HepG2 (cell line): ENCODE results near the gene HTR1B. TPM values are rescaled to one million over a fixed set of nuclear protein-coding genes. Genes with fewer than 3 reads are reported as not detected.

Source experiments
- ATAC-seq: fragments of 200-7000 bp; cut with Tn5 transposase; 3 replicates; pipeline ENCODE4 v1.9.1; 2020; ENCODE audit warnings: mild to moderate bottlenecking, moderate library complexity
- BruUV-seq: library from RNA; stranded (reverse); fragments of 400-500 nt; replicated peaks from 2 replicates; lab custom pipeline; 2021; lab: Mats Ljungman, UMichigan
- CTCF ChIA-PET: fragments of 300-600 bp; formaldehyde crosslinking; extraction: SDS; loops from one replicate; lab custom pipeline; 2021; ENCODE audit warnings: low total read pairs, inconsistent platforms, low intra/inter-chr PET ratio; lab: Yijun Ruan, JAX
- POLR2A ChIA-PET: fragments of 350-600 bp; sonication (Branson Sonifier 250); formaldehyde crosslinking; loops from one replicate; lab custom pipeline; 2020; ENCODE audit warnings: antibody characterized with exemption, inconsistent platforms; lab: Yijun Ruan, JAX
- DNase-seq: peaks from one replicate; pipeline ENCODE4 v3.0.0-alpha.2; 2015; ENCODE audit warnings: low spot score
- FAIRE-seq: peaks from 3 replicates; lab custom pipeline; 2011; peaks lifted over from hg19 to GRCh38; lab: Jason Lieb, UNC
- H2AFZ ChIP-seq: one replicate; pipeline ENCODE4 v1.6.1; 2011; ENCODE audit warnings: low read length, inconsistent platforms
- H3K27ac ChIP-seq: fragments of 300-600 bp; 3 replicates; pipeline ENCODE4 v1.8.0; 2011; ENCODE audit warnings: mixed run types, mild to moderate bottlenecking, mixed read lengths, low read length, inconsistent platforms; ENCODE audit not compliant: insufficient read depth; ENCODE audit errors: extremely low read length
- H3K27me3 ChIP-seq, 2 experiments: fragments of 200-600 bp in 1 of 2; 2 replicates in 1 of 2; 3 replicates in 1 of 2; pipeline versions ENCODE4 v1.6.0 to v1.8.0; 2011; ENCODE audit warnings: low read length in 2 of 2, mild to moderate bottlenecking in 2 of 2, moderate library complexity in 2 of 2, inconsistent platforms in 1 of 2; ENCODE audit not compliant: insufficient read depth in 2 of 2, control insufficient read depth in 1 of 2
- H3K36me3 ChIP-seq, 2 experiments: fragments of 200-600 bp in 1 of 2; replicated peaks in 1 of 2; 2 replicates in 1 of 2; 3 replicates in 1 of 2; pipeline versions ENCODE4 v1.5.1 to v1.8.0; 2011; ENCODE audit warnings: low read length in 2 of 2, inconsistent platforms in 1 of 2; ENCODE audit not compliant: insufficient read depth in 2 of 2, control insufficient read depth in 1 of 2
- H3K4me1 ChIP-seq: 2 replicates; pipeline ENCODE4 v1.5.1; 2012; ENCODE audit warnings: low read length, inconsistent platforms; ENCODE audit not compliant: insufficient read depth
- H3K4me2 ChIP-seq: 2 replicates; pipeline ENCODE4 v1.6.0; 2011; ENCODE audit warnings: low read depth, low read length, inconsistent platforms
- H3K4me3 ChIP-seq, 3 experiments: fragments of 200-600 bp in 1 of 3; sonication (generic), shearing (Covaris generic) in 1 of 3; replicated peaks in 1 of 3; 2 replicates each; pipeline ENCODE4 v1.5.1; 2011 to 2016; ENCODE audit warnings: low read length in 3 of 3, inconsistent platforms in 2 of 3, low read depth in 2 of 3, mild to moderate bottlenecking in 2 of 3, control low read depth in 1 of 3, mixed read lengths in 1 of 3; ENCODE audit not compliant: insufficient read depth in 1 of 3
- H3K79me2 ChIP-seq: one replicate; pipeline ENCODE4 v1.6.1; 2011; ENCODE audit warnings: low read length, inconsistent platforms; ENCODE audit not compliant: insufficient read depth
- H3K9ac ChIP-seq: 2 replicates; pipeline ENCODE4 v1.6.0; 2011; ENCODE audit warnings: mild to moderate bottlenecking, low read depth, low read length, inconsistent platforms; ENCODE audit not compliant: insufficient read depth
- H3K9me3 ChIP-seq: 2 replicates; pipeline ENCODE4 v1.5.1; 2012; ENCODE audit warnings: mild to moderate bottlenecking, low read length
- H4K20me1 ChIP-seq: 2 replicates; pipeline ENCODE4 v1.6.0; 2011; ENCODE audit warnings: inconsistent platforms, mild to moderate bottlenecking, low read length, moderate library complexity; ENCODE audit not compliant: insufficient read depth
- FOXP4 ChIP-seq: sonication (generic); formaldehyde crosslinking; IDR thresholded peaks from 2 replicates; pipeline ENCODE4 v1.4.0; 2020; ENCODE audit warnings: missing genetic modification reagents
- ISL2 ChIP-seq: sonication (generic); formaldehyde crosslinking; IDR thresholded peaks from 2 replicates; pipeline ENCODE4 v1.5.0; 2020; ENCODE audit warnings: missing genetic modification reagents
- SAP130 ChIP-seq: IDR thresholded peaks from 2 replicates; pipeline ENCODE4 v1.6.1; 2016; ENCODE audit warnings: low read depth
- STAT6 ChIP-seq: sonication (generic); formaldehyde crosslinking; IDR thresholded peaks from 2 replicates; pipeline ENCODE4 v1.4.0; 2020; ENCODE audit warnings: missing genetic modification reagents, mild to moderate bottlenecking, borderline replicate concordance
- ZBTB33 ChIP-seq: sonication (generic); formaldehyde crosslinking; IDR thresholded peaks from 2 replicates; pipeline ENCODE4 v1.4.0; 2020; ENCODE audit warnings: missing genetic modification reagents
- ZFP1 ChIP-seq: IDR thresholded peaks from 2 replicates; pipeline ENCODE4 v1.6.1; 2016
- ZNF234 ChIP-seq: sonication (generic); formaldehyde crosslinking; conservative IDR thresholded peaks from 2 replicates; pipeline ENCODE4 v1.5.1; 2020; ENCODE audit warnings: mild to moderate bottlenecking, missing genetic modification reagents
- ZNF337 ChIP-seq: sonication (generic); formaldehyde crosslinking; IDR thresholded peaks from 2 replicates; pipeline ENCODE4 v1.5.1; 2020; ENCODE audit warnings: missing genetic modification reagents, low read depth, mild to moderate bottlenecking, borderline replicate concordance
- ZNF609 ChIP-seq: sonication (generic); formaldehyde crosslinking; IDR thresholded peaks from 2 replicates; pipeline ENCODE4 v1.4.0; 2020; ENCODE audit warnings: mild to moderate bottlenecking, missing genetic modification reagents, borderline replicate concordance
- ZNF704 ChIP-seq: sonication (generic); formaldehyde crosslinking; IDR thresholded peaks from 2 replicates; pipeline ENCODE4 v1.8.1; 2023; ENCODE audit warnings: mild to moderate bottlenecking, inconsistent platforms, moderate library complexity, missing genetic modification reagents, borderline replicate concordance
- WGBS: methylation state at CpG from one replicate; pipeline ENCODE4 v1.1.6; 2017; ENCODE audit warnings: low lambda C conversion rate; 5-methylcytosine and 5-hydroxymethylcytosine counted together
- in situ Hi-C: cut with HindIII; loops from 2 replicates; pipeline ENCODE4 v1.10.0; 2017; ENCODE audit warnings: low pct_unique_long_range_greater_than_20kb; ENCODE audit not compliant: extremely low pct_ligation_motif_present
- intact Hi-C: fragments of 100-400 bp; cut with micrococcal nuclease; formaldehyde crosslinking; loops from one replicate; pipeline ENCODE4 v1.10.0; 2022; ENCODE audit not compliant: unreplicated experiment
- polyA plus RNA-seq, 8 experiments: library from polyadenylated mRNA; depleted of rRNA in 3 of 8; stranded (reverse) in 7 of 8; unstranded in 1 of 8; fragments of >200 nt; fragmentation: Illumina TruSeq in 4 of 8; extraction: Trizol in 4 of 8; gene quantifications; 2 replicates each; pipeline versions ENCODE4 v1.2.1 to v1.2.3, GENCODE V29; 2011 to 2016; ENCODE audit warnings: low read depth in 4 of 8, missing spikeins in 1 of 8, mixed read lengths in 1 of 8; ENCODE audit not compliant: insufficient read depth in 1 of 8
- total RNA-seq, 5 experiments: library from RNA; depleted of rRNA; stranded (reverse); fragments of >200 nt; fragmentation: Illumina TruSeq; extraction: Trizol; gene quantifications; 2 replicates each; pipeline ENCODE4 v1.2.3, GENCODE V29; 2016; ENCODE audit warnings: low read depth in 1 of 5

Gene HTR1B
- total and polyA plus RNA-seq, 2 of the 13 experiments (the other 11 are each of a cell fraction or from before 2014, with no cell fraction given) = not detected

GRCh38 chr6:77433888-77434287, 29.4 kb downstream of the HTR1B start:
- Histone ChIP-seq H2AFZ (no peak overlapping the region), H3K27ac (no peak overlapping the region), H3K27me3 (no peaks in the 10 kb centered on the region), H3K79me2 (no peaks in the 10 kb centered on the region), H3K9me3 (no peaks in the 10 kb centered on the region), H3K36me3 (no peaks in the 10 kb centered on the region), H3K4me3 (no peak overlapping the region), H3K9ac (no peak overlapping the region), H3K4me1 (no peaks in the 10 kb centered on the region), H4K20me1 (no peaks in the 10 kb centered on the region), H3K4me2 (no peak overlapping the region)
- ATAC-seq (no peak), FAIRE-seq (no peak), DNase-seq (no peak)
- intact Hi-C loops = no loop called here
- POLR2A ChIA-PET = no interaction called here
- CTCF ChIA-PET = no interaction called here
- WGBS = 28% methylated on average over 4 of the region's 4 CpGs
- no TSS peak for BruUV-seq
- in situ Hi-C loops = no loop called here
- TF ChIP-seq FOXP4 (CRISPR knock-in tag) (no peak), ZNF234 (no peak), SAP130 (CRISPR knock-in tag) (no peak), ISL2 (CRISPR knock-in tag) (no peak), STAT6 (CRISPR knock-in tag) (no peak), ZNF609 (no peak), ZBTB33 (CRISPR knock-in tag) (no peak), ZFP1 (CRISPR knock-in tag) (no peak), ZNF704 (CRISPR knock-in tag) (no peak), ZNF337 (no peak)
